ENCODE results near the gene ASPRV1.

ASPRV1 gene

GRCh38 chr2:69986691-69987090, 25.3 kb upstream of the ASPRV1 start:
- Histone ChIP-seq H3K4me3 (ENCODE audit: insufficient read length, low read depth) (no peak overlapping the region), H3K9me3 (ENCODE audit: insufficient read depth, low read length) (no peaks in the 10 kb centered on the region), H3K27me3 (ENCODE audit: insufficient read depth, insufficient read length) (no peaks in the 10 kb centered on the region), H3K4me1 (ENCODE audit: insufficient read depth, insufficient read length) (no peaks in the 10 kb centered on the region), H3K9ac (ENCODE audit: insufficient read length, low read depth) (no peak overlapping the region), H3K36me3 (ENCODE audit: insufficient read depth, insufficient read length, low read length) (no peaks in the 10 kb centered on the region)
- TF ChIP-seq ZNF274 (IDR thresholded peaks at IDR 0.05; ENCODE audit: low read depth, low read length) (no peak), SUZ12 (IDR thresholded peaks at IDR 0.05; ENCODE audit: extremely low read depth, insufficient read depth, insufficient read length) (no peak), YY1 (IDR thresholded peaks at IDR 0.05; ENCODE audit: insufficient read depth, insufficient read length) (no peak)
- DNase-seq (ENCODE audit: low read depth, low spot score) = no peak

DNA sequence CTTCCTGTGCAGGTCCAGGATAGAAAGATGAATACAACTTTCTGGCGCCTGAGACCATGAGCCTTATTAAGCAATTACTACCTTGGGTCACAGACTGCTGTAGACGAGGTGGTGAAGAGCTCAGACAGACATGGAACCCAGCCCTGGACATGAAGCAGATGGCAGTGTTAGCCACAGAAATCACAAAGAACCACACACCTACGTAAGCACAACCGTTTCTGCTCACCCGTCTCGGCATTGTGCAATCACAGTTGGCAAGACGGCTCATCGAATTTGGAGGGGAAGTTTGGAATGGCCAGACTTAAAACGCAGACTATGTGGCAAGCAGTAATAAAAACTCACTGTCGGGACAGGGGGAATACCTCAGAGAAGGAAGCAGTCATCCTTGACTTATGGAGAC, 24.3 kb upstream of the ASPRV1 start:
- Histone ChIP-seq H3K9me3 (ENCODE audit: insufficient read depth, low read length) (no peaks in the 10 kb centered on the region), H3K4me1 (ENCODE audit: insufficient read depth, insufficient read length) (no peaks in the 10 kb centered on the region), H3K36me3 (ENCODE audit: insufficient read depth, insufficient read length, low read length) (no peaks in the 10 kb centered on the region), H3K9ac (ENCODE audit: insufficient read length, low read depth) (no peak overlapping the region), H3K4me3 (ENCODE audit: insufficient read length, low read depth) (no peak overlapping the region), H3K27me3 (ENCODE audit: insufficient read depth, insufficient read length) (no peaks in the 10 kb centered on the region)
- no peak for TF ChIP-seq SUZ12 (IDR thresholded peaks at IDR 0.05; ENCODE audit: extremely low read depth, insufficient read depth, insufficient read length)
- TF ChIP-seq YY1 (IDR thresholded peaks at IDR 0.05; ENCODE audit: insufficient read depth, insufficient read length) = no peak
- no peak for TF ChIP-seq ZNF274 (IDR thresholded peaks at IDR 0.05; ENCODE audit: low read depth, low read length)
- DNase-seq (ENCODE audit: low read depth, low spot score) = no peak

- H3K4me1 ChIP-seq (ENCODE audit: insufficient read depth, insufficient read length) = no peaks in the 10 kb centered on the region
- TF ChIP-seq ZNF274 (IDR thresholded peaks at IDR 0.05; ENCODE audit: low read depth, low read length) (no peak), YY1 (IDR thresholded peaks at IDR 0.05; ENCODE audit: insufficient read depth, insufficient read length) (no peak), SUZ12 (IDR thresholded peaks at IDR 0.05; ENCODE audit: extremely low read depth, insufficient read depth, insufficient read length) (no peak)
- H3K27me3 ChIP-seq (ENCODE audit: insufficient read depth, insufficient read length) = no peaks in the 10 kb centered on the region
- H3K9ac ChIP-seq (ENCODE audit: insufficient read length, low read depth) = no peak overlapping the region
- H3K4me3 ChIP-seq (ENCODE audit: insufficient read length, low read depth) = no peak overlapping the region
- no peaks in the 10 kb centered on the region for H3K9me3 ChIP-seq (ENCODE audit: insufficient read depth, low read length)
- DNase-seq (ENCODE audit: low read depth, low spot score) = no peak
- H3K36me3 ChIP-seq (ENCODE audit: insufficient read depth, insufficient read length, low read length) = no peaks in the 10 kb centered on the region
Observed at GRCh38 chr2:69985216-69985615, 23.8 kb upstream of the ASPRV1 start.

DNA sequence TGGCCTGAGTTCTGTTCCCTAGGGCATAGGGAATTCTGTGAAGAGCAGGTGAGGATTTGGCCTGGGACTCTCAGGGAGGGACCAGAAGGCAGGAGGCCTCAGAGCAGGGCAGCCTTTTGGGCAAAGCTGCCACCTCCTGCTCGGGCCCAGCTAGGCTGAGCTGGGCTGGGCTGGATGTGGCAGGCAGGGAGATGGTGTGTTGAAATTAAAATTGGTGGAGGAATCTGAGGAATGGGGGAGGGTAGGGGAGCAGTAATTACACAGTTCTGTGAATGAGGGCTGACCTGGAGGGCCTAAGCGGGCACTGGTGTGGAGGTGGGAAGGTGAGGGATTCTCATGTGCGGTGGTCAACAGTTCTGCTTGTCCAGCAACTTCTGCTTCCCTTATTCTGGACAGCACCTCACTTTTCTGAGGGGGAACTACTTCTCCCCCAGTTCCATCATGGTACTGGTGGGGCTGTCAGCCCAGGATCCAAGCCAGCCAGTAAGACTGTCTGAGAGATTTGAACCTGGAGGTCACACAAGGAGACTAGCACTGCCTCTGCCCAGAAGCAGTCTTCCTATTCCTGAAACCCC, 22.0 kb upstream of the ASPRV1 start:
- no peak overlapping the region for H3K4me3 ChIP-seq (ENCODE audit: insufficient read length, low read depth)
- no peaks in the 10 kb centered on the region for H3K9me3 ChIP-seq (ENCODE audit: insufficient read depth, low read length)
- H3K9ac ChIP-seq (ENCODE audit: insufficient read length, low read depth) = no peak overlapping the region
- H3K27me3 ChIP-seq (ENCODE audit: insufficient read depth, insufficient read length) = no peaks in the 10 kb centered on the region
- peaks cover 3% of the 10 kb centered on the region for H3K4me1 ChIP-seq (ENCODE audit: insufficient read depth, insufficient read length)
- TF ChIP-seq ZNF274 (IDR thresholded peaks at IDR 0.05; ENCODE audit: low read depth, low read length) = no peak
- no peak for TF ChIP-seq YY1 (IDR thresholded peaks at IDR 0.05; ENCODE audit: insufficient read depth, insufficient read length)
- TF ChIP-seq SUZ12 (IDR thresholded peaks at IDR 0.05; ENCODE audit: extremely low read depth, insufficient read depth, insufficient read length) = no peak
- DNase-seq (ENCODE audit: low read depth, low spot score) = no peak
- H3K36me3 ChIP-seq (ENCODE audit: insufficient read depth, insufficient read length, low read length) = no peaks in the 10 kb centered on the region

GRCh38 chr2:69979902-69980807, 18.7 kb upstream of the ASPRV1 start:
- Histone ChIP-seq H3K9me3 (ENCODE audit: insufficient read depth, low read length) (no peaks in the 10 kb centered on the region), H3K36me3 (ENCODE audit: insufficient read depth, insufficient read length, low read length) (no peaks in the 10 kb centered on the region), H3K27me3 (ENCODE audit: insufficient read depth, insufficient read length) (no peaks in the 10 kb centered on the region), H3K4me1 (ENCODE audit: insufficient read depth, insufficient read length) (peaks cover 5% of the 10 kb centered on the region), H3K9ac (ENCODE audit: insufficient read length, low read depth) (no peak overlapping the region), H3K4me3 (ENCODE audit: insufficient read length, low read depth) (no peak overlapping the region)
- no peak for DNase-seq (ENCODE audit: low read depth, low spot score)
- TF ChIP-seq YY1 (IDR thresholded peaks at IDR 0.05; ENCODE audit: insufficient read depth, insufficient read length) (no peak), ZNF274 (IDR thresholded peaks at IDR 0.05; ENCODE audit: low read depth, low read length) (no peak), SUZ12 (IDR thresholded peaks at IDR 0.05; ENCODE audit: extremely low read depth, insufficient read depth, insufficient read length) (no peak)

DNA sequence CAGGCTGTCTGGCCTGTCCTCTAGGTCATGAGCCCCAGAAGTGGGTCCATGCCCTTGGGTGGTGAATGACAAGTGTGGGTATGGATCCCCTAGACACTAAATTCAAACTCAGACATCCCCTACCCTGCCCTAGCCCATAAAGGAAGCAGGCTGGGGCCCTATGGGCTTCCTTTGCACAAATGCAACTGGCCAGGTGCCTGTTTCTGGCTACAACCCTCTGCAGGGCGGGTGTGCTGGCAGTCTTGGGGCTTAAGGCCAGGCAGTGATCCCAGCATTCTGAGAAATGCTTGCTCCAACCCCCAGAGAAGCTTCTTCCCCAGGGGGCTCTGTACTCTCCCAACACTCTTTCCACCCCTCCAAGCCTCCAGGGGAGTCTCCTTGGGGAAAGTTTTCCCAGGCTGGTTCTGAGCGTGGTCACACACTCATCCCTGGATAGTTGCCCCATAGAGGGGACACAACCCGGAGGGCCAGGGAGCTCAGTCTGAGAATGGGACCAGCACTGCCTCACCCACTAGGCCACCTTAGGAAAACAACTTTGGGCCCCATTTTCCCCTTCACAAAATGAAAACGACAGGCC, 16.6 kb upstream of the ASPRV1 start:
- TF ChIP-seq SUZ12 (IDR thresholded peaks at IDR 0.05; ENCODE audit: extremely low read depth, insufficient read depth, insufficient read length) (no peak), YY1 (IDR thresholded peaks at IDR 0.05; ENCODE audit: insufficient read depth, insufficient read length) (no peak), ZNF274 (IDR thresholded peaks at IDR 0.05; ENCODE audit: low read depth, low read length) (no peak)
- H3K36me3 ChIP-seq (ENCODE audit: insufficient read depth, insufficient read length, low read length) = no peaks in the 10 kb centered on the region
- no peak for DNase-seq (ENCODE audit: low read depth, low spot score)
- H3K4me3 ChIP-seq (ENCODE audit: insufficient read length, low read depth) = no peak overlapping the region
- no peak overlapping the region for H3K9ac ChIP-seq (ENCODE audit: insufficient read length, low read depth)
- peaks cover 5% of the 10 kb centered on the region for H3K4me1 ChIP-seq (ENCODE audit: insufficient read depth, insufficient read length)
- H3K27me3 ChIP-seq (ENCODE audit: insufficient read depth, insufficient read length) = no peaks in the 10 kb centered on the region
- no peaks in the 10 kb centered on the region for H3K9me3 ChIP-seq (ENCODE audit: insufficient read depth, low read length)

DNA sequence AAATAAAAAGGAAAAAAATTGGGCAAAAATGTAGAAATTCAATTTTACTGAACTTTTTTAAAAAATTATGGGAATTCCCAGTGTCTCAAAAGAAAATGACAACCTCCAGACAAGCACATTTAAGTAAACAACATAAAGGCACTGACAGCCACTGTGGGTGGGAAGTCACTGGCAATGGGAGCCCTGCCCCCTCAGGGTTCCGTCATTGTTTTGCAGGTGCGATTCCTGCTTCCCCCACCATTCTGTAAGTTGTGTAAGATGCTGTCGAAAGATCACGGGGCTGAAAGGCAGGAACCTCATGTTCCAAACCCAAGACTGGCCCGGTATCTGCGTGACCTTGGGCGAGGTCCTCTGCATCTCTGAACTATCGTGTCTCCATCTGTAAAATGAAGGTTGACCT, 15.8 kb upstream of the ASPRV1 start:
- Histone ChIP-seq H3K9ac (ENCODE audit: insufficient read length, low read depth) (no peak overlapping the region), H3K9me3 (ENCODE audit: insufficient read depth, low read length) (no peaks in the 10 kb centered on the region), H3K36me3 (ENCODE audit: insufficient read depth, insufficient read length, low read length) (no peaks in the 10 kb centered on the region), H3K4me3 (ENCODE audit: insufficient read length, low read depth) (no peak overlapping the region), H3K4me1 (ENCODE audit: insufficient read depth, insufficient read length) (peaks cover 5% of the 10 kb centered on the region), H3K27me3 (ENCODE audit: insufficient read depth, insufficient read length) (no peaks in the 10 kb centered on the region)
- no peak for TF ChIP-seq ZNF274 (IDR thresholded peaks at IDR 0.05; ENCODE audit: low read depth, low read length)
- TF ChIP-seq YY1 (IDR thresholded peaks at IDR 0.05; ENCODE audit: insufficient read depth, insufficient read length) = no peak
- no peak for TF ChIP-seq SUZ12 (IDR thresholded peaks at IDR 0.05; ENCODE audit: extremely low read depth, insufficient read depth, insufficient read length)
- no peak for DNase-seq (ENCODE audit: low read depth, low spot score)

Measured in NT2/D1 (cell line).